NB4 (cell line): Measurements from ENCODE around the gene BTBD8.

Source experiments
- DNase-seq: peaks from one replicate; pipeline ENCODE4 v3.0.0; 2010; ENCODE audit warnings: low read depth
- H3K4me3 ChIP-seq: one replicate; pipeline ENCODE4 v1.5.1; 2011; ENCODE audit warnings: mild to moderate bottlenecking, low read depth, low read length, moderate library complexity
- CTCF ChIP-seq: IDR thresholded peaks from one replicate; pipeline ENCODE4 v1.5.1; 2012; ENCODE audit warnings: low read depth, low read length
- MYC ChIP-seq: IDR thresholded peaks from 2 replicates; pipeline ENCODE4 v1.6.1; 2011; ENCODE audit warnings: low read depth, low read length
- POLR2A ChIP-seq: IDR thresholded peaks from 2 replicates; pipeline ENCODE4 v1.6.1; 2011; ENCODE audit warnings: mild to moderate bottlenecking; ENCODE audit not compliant: insufficient read length; ENCODE audit errors: extremely low read depth
- TF ChIP-seq, protein P1 (sequence below): IDR thresholded peaks from 2 replicates; pipeline ENCODE4 v1.6.1; 2011; ENCODE audit warnings: low read depth, low read length

BTBD8 gene

GRCh38 chr1:92186081-92186480, 105.9 kb downstream of the BTBD8 start:
- no peak overlapping the region for H3K4me3 ChIP-seq
- TF ChIP-seq MYC (no peak), POLR2A (no peak), CTCF (no peak)
- TF ChIP-seq, protein P1, sequence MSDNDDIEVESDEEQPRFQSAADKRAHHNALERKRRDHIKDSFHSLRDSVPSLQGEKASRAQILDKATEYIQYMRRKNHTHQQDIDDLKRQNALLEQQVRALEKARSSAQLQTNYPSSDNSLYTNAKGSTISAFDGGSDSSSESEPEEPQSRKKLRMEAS, result no peak
- no peak for DNase-seq

DNA sequence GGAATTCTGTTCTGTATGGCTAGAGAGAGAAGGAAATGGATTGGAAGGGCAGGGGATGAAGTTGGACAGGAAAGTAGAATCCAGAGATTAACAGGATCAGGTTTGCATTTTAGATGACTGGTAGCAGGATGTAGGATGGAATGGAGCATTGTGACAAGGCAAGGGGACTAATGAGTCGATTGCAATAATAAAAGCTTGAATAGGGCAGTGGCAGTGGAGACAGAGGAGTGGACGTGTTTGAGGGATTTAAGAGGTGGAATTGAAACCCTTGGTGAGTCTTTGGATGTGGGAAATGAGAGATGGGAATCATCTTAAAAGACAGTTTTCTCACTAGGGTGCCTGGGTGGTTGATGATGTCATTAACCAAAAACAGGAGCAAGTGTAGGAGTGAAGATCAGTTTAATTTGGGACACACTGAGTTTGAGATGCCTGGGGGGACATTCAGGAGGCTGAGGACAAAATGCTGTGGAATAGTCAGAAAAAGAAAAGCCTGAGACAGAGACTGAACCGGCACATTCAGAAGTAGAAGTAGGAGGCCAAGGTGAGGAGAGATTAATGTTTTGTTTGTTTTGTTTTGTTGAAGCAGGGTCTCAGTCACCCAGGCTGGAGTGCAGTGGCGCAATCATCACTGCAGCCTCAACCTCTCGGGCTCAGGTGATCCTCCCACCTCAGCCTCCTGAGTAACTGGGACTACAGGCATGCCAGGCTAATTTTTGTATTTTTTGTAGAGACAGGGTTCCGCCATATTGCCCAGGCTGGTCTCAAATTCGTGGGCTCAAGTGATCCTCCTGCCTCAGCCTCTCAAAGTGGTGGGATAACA, 108.5 kb downstream of the BTBD8 start:
- H3K4me3 ChIP-seq, result no peak overlapping the region
- TF ChIP-seq, protein P1, result no peak
- TF ChIP-seq POLR2A, result no peak
- no peak for TF ChIP-seq MYC
- TF ChIP-seq CTCF, result no peak
- DNase-seq, result no peak

DNA sequence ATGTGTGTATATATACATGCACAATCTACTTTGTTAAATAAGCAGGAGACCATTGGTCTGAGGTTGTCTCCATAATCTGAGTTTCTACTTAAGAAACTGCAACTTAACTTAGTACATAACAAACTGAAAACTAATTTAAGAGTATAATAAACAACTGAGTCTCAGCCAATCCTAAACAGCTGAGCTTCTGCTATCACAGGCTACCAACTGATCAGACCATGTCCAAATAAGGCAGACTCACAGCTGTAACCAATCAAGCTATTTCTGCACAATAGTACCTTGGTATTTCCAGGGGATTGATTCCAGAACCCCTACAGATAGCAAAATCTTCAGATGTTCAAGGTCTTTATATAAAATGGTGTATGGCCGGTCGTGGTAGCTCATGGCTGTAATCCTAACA, 111.6 kb downstream of the BTBD8 start:
- H3K4me3 ChIP-seq, result no peak overlapping the region
- no peak for DNase-seq
- no peak for TF ChIP-seq MYC
- no peak for TF ChIP-seq POLR2A
- no peak for TF ChIP-seq CTCF
- TF ChIP-seq, protein P1, result no peak

GRCh38 chr1:92192246-92192645, 112.1 kb downstream of the BTBD8 start:
- TF ChIP-seq POLR2A (no peak), MYC (no peak), CTCF (no peak)
- TF ChIP-seq, protein P1, result no peak
- no peak for DNase-seq
- H3K4me3 ChIP-seq, result no peak overlapping the region

DNA sequence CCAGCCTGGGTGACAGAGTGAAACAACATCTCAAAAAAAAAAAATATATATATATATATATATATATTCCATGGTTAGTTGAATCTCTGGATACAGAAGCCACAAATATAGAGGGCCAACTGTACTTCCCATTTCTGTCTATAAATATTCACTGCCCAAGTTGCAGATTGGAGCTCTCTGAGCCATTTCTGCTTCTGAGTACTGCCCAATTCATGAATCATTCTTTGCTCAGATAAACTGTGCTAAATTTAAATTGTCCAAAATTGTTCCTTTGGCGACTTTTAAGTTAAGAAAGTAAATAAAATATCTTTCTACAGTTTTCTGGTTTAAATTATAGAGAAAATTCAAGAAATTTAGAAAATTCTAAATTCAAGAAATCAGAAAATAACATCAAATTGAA, 114.4 kb downstream of the BTBD8 start:
- H3K4me3 ChIP-seq, result no peak overlapping the region
- peak; percentile 37 for DNase-seq
- TF ChIP-seq, protein P1, result no peak
- TF ChIP-seq CTCF, result no peak
- no peak for TF ChIP-seq MYC
- TF ChIP-seq POLR2A, result no peak
